MM.1S (cell line): Measurements from ENCODE around the gene NXN.

Experiments
- EZH2phosphoT487 ChIP-seq: fragments of 300-600 bp; sonication (generic); IDR thresholded peaks from 2 replicates; pipeline ENCODE4 v1.6.1; 2018; ENCODE audit warnings: antibody characterized with exemption, low read length
- TF ChIP-seq, protein P1 (sequence below): fragments of 300-600 bp; sonication (generic); IDR thresholded peaks from 2 replicates; pipeline ENCODE4 v1.5.1; 2016; ENCODE audit warnings: antibody characterized with exemption, low read length, mixed read lengths

GRCh38 chr17:978103-979093 lies 1.2 kb downstream of the NXN start:
- TF ChIP-seq, protein P1, sequence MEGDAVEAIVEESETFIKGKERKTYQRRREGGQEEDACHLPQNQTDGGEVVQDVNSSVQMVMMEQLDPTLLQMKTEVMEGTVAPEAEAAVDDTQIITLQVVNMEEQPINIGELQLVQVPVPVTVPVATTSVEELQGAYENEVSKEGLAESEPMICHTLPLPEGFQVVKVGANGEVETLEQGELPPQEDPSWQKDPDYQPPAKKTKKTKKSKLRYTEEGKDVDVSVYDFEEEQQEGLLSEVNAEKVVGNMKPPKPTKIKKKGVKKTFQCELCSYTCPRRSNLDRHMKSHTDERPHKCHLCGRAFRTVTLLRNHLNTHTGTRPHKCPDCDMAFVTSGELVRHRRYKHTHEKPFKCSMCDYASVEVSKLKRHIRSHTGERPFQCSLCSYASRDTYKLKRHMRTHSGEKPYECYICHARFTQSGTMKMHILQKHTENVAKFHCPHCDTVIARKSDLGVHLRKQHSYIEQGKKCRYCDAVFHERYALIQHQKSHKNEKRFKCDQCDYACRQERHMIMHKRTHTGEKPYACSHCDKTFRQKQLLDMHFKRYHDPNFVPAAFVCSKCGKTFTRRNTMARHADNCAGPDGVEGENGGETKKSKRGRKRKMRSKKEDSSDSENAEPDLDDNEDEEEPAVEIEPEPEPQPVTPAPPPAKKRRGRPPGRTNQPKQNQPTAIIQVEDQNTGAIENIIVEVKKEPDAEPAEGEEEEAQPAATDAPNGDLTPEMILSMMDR: no peak
- no peak for TF ChIP-seq EZH2phosphoT487
